HuH-7.5 (cell line): ENCODE results near the gene ADGRL1.
"Not testable (repeated sequence)": the region's sequence is repeated elsewhere in the genome, so short reads cannot be mapped to it uniquely, and the experiment has no call there.

Experiments
- DNase-seq: peaks from one replicate; pipeline ENCODE4 v3.0.0; 2011; ENCODE audit warnings: low spot score

Gene ADGRL1

DNA sequence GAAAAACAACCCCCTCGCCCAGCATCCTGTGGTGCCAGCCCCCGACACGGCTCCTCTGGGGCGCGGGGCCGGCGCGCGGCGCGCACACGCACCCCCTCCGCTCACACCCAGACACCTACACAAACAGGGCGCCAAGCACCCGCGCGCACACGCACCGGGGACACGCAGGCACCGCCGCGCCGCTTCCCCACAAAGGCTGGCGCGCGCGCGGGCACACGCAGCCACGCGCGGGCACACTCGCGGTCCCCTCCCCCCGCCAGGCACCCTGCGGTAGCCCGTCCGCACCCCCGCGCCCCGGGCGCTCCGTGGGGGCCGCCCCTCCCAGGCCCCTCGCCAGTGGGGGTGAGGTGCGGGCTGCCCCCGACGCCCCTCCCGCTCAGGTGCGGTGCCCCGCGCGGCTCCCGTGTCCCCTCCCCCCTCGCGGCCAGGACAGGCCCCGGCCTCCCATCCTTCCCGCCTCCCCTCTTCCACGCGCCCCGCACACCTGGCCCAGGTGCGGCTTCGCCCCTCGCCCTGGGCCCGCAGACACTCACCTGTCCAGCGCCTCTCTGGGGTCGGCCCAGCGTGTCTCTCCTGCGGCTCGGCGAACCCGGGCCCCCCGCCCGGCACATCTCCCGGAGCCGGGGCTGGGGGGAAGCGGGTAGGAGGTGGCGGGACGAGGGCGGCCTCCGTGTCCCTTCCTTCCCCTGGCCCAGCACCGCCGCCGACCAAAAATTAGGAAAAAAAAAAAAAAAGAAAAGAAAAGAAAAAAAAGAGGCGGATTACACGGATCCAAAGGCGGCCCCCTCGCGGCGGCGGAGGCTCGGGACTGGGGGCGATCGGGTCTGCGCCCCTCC, at the start of gene ADGRL1:
TSS of gene ADGRL1 (minus strand) at position 718 of the 836 bp plus-strand sequence. CDS start 22,567 bp downstream, outside the sequence.
- not testable (repeated sequence) for DNase-seq

DNA sequence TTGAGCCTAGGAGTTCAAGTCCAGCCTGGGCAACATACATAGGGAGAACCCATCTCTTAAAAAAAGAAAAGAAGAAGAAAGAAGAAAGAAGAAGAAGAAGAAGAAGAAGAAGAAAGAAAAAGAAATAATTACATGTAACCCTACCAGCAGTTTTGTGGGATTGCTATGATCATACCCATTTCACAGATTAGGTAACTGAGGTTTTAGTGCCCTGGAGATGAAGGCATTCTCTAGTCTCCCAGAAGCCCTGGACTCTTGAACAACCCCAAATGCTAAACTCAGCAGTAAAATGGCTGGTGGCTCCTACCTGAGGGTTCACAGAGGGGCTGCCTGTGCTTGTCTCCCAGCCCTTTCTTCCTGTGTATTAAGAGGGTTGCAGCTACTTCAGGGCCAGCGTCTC, 49.3 kb upstream of the ADGRL1 start:
- DNase-seq = not testable (repeated sequence)

DNA sequence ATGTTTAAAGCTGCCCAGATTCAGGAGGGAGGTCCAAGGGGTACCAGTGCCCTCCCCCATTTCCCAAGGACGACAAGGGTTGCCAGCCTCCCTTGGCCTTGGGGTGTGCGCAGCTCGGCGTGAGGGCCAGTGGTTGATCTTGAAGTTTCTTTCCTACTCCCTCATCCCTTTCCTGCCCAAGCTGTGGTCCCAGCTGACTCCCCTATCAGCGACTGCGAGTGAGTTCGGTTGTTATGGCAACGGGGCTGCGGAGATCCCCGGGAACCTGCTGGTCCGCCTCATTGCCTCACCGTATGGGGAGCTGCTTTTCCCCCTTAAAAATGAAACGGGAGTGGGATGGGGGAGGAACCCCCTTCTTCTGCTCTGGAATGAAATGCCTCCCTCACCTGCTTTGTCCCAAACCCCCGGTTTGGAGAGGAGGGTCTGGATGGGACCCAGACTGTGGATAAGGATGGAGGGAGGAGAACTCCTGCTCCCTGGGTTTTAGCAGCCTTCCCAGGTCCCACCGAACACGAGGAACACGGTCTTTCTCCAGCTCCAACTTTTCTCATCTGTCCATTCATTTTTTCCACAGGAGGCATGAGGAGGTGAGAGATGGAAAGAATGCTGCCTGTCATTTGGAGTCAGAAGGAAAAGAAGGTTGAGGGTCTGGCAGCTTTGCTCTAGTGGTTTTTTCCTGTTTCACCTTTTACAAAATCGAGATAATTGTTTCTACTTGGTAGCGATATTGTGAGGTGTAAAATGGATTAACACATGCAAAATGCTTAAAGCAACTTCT, 48.0 kb upstream of the ADGRL1 start:
- DNase-seq = not testable (repeated sequence)

DNA sequence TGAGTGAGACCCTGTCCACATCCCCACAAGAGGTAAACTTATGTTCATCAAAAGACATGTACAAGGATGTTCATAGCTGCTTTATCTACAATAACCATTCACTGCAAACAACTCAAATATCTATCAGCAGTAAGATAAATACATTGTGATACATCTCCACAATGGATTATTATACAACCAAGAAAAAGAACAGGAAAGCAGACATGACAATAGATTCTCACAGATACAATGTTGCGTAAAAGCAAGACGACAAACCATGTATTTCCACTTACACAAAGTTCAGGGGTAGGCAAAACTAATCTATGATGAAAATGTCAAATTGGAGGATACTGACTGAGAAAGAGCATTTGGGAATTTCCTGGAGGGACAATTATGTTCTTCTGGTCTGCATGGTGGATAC, 46.2 kb upstream of the ADGRL1 start:
- DNase-seq = not testable (repeated sequence)

DNA sequence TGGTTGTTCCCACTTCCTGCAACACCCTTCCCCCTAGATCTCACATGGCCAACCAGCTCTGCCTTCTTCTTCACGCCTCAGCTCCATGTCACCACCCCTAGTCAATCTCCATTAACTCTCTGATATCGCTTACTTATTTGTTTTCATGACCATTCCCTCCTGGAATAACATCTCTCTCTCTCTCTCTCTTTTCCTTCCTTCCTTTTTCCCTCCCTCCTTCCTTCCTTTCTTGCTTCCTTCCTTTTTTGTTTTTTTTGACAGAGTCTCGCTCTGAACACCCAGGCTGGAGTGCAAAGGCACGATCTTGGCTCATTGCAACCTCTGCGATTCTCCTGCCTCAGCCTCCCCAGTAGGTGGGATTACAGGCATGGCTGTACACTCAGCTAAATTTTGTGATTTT, 44.9 kb upstream of the ADGRL1 start:
- no peak for DNase-seq

DNA sequence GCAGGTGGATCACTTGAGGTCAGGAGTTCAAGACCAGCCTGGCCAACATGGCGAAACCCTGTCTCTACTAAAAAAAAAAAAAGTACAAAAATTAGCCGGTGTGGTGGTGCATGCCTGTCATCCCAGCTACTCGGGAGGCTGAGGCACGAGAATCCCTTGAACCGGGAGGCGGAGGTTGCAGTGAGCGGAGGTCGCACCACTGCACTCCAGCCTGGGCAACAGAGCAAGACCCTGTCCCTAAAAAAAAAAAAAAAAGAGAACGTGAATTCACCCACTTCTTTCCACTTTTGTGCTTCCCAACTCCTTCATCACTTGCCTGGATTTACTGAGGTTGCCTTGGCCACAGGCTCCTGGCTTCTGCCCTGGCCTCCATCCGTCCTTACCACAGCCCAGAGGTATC, 44.3 kb upstream of the ADGRL1 start:
- not testable (repeated sequence) for DNase-seq

DNA sequence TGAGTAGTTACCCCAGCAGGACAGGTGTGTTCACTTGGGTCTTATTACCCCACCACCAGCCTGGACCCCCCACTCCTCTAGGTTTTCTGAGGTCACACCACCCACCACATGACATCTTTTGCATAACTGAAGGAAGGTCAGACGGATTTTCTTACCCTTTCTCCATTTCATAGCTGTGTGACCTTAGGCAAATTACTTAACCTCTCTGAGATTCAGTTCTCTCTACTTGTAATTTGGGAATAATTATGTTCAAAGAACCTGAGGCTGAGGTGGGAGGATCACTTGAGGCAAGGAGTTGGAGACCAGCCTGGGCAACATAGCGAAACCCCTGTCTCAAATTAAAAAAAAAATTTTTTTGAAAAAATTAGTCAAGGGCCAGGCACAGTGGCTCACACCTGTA, 43.9 kb upstream of the ADGRL1 start:
- not testable (repeated sequence) for DNase-seq

DNA sequence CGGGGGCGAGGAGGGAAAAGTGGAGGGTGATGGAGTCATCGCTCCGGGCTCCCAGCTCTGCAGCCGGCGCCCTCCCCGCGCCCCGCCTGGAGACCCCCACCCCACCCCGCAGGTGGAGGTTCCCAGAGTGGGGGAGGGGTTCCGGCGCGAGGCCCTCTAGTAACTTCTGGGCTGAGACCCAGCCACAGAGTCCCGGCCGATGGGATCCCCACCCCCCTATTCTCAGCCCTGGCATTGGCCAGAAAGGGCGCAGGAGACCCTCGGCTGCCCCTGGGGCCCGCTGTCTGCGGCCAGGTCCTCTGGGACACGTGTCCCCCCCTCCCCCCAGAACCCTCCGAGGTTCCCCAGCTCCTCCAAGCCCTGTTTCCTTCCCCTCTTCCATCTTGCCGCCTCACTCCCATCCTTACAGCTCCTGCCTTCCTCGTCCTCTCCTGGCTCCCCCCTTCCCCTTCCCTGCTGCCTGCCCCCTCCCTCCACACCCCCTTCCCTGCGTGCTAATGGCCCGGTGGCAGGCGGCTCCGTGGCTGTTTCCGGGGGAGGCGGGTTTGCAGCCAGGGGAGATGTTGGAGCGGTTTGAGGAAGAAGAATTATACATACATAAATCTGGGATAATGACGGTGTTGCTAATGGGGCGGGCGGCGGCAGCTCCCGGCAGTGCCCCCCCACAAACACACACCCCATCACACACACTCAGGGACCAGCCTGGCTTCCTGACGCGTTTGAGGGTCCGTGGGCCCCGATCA, 43.2 kb upstream of the ADGRL1 start:
- DNase-seq = not testable (repeated sequence)

DNA sequence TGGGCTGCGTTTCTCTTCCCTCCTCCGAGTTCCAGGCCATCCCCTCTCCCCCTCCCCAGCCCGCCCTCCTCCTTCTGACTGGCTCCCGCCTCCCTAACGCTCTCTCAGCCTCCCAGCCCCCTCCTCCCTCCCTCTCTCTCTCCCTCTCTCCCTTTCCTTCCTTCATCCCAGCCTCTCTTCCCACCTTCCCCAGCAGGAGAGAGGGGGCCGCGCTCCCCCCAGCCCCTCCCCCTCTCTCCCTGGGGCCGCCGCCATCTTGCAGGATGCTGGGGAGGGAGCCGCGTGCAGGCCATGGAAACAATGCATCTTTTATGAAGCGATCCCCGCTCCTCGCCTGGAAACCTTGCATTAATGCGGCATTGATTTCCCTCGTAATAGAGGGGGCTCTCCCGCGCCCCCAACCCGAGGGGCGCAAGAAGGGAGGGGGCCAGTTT, 42.6 kb upstream of the ADGRL1 start:
- DNase-seq = no peak

DNA sequence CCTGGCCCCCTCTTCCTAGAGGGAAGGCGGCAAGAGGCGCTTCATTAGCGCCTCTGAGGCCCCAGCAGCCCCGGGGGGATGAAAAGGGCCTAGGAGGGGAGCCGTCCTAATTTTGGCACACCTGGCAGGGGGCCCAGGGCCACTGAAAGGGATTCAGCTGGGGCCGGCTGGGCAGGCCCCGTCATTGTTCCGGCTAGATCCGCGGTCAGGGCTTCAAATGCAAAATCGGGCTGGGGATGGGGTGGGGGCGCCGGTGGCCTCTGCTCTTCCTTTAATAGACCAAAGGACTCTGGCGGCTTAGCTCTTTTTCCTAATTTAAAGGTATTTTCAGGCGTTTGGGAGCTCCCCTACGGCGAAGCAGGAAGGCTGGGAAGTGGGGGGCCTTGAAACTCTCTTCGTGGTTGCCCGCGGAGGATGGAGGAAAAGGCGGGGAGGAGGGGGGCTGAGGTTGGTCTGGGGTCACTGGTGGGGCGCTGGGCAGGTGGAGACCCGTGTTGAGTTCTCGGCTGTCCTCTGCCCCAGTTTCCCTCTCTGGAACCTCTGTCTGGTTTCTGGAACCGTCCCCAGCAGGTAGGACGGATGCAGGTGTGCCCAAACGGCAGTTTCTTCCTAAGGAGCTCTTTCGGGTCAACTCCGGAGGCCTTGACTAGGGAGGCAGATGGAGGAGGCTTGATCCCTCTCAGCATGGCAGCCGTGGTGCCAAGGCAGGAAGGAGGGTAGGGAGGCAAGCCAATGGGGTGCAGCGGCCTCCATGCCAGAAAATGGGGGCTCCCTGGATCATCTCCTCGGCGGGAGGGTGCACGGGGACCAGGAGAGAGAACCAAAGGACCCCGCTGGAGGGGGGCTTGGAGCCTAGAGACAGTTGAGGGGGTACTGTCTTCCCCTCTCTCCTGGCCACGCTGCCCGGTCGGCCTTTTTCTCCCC, 41.8 kb upstream of the ADGRL1 start:
- DNase-seq = not testable (repeated sequence)

DNA sequence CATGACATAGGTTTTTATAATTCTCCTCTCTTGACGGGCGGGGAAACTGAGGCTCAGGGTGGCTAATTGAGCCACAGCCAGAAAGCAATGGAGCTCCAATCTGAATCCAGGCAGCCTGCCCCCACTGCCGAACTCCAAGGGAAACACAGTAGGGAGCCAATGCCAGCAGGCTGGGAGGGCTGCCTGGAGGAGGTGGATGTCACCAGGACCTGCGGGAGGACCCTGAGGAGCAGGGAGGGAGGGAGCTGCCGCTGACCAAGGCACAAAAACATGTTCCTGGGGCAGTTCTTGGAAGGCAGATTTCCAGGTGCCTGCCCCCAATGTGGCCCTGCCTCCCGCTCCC, 41.2 kb upstream of the ADGRL1 start:
- DNase-seq = not testable (repeated sequence)

DNA sequence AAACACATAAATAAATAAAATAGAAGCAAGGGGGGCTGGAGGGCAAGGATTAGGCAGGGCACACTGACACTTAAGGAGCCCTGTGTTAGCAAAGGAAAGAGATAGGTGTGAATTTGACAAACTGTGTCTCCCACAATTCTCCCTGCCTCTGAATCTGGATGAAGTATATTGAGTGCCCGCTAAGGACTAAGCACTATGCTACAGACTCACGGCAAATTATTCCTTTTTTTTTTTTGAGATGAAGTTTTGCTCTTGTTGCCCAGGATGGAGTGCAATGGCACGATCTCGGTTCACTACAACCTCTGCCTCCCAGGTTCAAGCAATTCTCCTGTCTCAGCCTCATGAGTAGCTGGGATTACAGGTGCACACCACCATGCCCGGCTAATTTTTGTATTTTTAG, 38.4 kb upstream of the ADGRL1 start:
- not testable (repeated sequence) for DNase-seq

DNA sequence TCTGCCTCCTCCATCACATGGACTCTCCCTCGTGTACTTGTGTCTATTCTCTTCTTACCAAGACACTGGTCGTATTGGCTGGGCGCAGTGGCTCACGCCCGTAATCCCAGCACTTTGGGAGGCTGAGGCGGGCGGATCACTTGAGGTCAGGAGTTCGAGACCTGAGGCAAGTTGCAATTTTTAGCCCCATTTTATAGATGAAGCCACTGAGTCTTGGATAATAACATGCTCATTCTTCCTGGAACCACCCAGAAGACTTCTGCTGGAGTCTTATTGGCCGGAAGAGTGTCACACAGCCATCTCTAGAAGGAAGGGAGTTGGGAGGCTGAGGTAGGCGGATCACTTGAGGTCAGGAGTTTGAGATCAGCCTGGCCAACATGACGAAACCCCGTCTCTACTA, 37.7 kb upstream of the ADGRL1 start:
- DNase-seq = not testable (repeated sequence)

DNA sequence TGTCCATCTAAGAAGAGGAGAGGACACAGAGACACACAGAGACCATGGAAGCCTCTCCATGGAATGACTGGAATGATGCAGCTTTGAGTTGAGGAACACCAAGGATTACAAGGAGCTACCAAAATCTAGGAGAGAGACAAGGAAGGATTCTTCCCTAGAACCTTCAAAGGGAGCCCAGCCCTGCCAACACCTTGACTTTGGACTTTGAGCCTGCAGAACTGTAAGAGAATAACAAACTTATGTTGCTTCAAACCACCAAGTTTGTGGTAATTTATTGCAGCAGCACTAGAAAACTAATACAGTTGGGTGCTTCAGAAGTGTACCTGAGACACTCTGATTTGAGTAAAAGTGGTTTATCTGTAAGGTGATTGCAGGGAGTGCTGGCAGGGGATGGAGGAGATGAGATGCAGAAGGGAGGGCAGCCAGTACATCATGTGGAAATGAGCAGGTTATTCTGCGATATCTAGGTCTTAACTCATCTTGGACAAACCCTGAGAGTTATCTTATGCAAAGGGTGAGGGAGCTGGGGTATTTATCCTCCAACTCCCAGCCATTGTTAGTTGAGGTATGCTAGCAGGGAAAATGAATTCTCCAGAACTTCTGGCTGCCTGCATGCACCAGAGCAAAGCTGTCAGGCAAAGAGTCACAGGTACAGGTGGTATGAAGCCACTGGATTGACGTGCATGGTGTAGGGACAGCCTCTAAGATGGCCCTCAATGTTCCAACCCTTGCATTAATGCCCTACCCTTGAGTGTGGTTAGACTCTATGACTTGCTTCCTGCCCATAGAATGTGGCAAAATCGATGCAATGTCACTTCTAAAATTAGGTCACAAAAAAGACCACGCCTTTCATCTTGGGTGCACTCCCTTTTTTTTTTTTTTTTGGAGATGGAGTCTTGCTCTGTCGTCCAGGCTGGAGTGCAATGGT, 31.3 kb upstream of the ADGRL1 start:
- DNase-seq = no peak

DNA sequence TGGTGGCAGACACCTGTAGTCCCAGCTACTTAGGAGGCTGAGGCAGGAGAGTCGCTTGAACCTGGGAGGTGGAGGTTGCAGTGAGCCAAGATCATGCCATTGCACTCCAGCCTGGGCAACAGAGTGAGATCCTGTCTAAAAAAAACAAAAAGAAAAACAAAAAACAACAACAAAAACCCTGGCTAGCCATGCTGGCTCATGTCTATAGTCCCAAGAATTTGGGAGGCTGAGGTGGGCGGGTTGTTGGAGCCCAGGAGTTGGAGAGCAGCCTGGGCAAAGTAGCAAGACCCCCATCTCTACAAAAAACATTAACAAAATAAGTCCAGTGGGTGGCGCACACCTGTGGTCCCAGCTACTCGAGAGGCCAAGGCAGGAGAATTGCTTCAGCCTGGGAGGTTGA, 27.0 kb upstream of the ADGRL1 start:
- not testable (repeated sequence) for DNase-seq

DNA sequence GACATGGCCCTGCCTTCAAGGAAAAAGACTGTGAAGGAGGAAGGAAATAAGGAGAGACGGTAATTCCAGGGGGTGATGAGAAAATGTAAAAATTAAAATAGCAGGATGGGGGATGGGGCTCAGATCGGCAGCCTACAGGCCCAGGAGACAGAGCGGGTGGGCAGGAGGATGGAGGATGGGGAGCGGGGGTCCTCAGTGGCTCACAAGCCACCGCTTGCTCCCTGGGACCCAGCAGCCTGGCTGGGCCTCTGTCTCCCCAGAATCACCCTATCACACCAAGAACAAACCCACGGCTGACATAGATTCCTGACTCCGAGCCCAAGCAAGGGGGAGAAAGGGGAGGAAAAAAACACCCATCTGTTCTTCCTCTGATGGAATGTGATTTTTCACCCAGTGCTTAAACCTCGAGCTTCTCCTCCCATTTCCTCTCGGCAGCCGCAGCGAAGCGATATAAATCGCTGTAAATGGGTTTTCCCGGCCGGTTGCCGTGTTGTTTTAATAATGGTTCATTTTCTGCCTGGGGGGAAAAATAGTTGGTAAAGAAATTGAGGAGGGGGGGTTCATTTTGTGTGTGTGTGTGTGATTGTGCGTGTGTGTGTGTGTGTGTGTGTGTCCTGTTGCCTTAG, 22.6 kb upstream of the ADGRL1 start:
- not testable (repeated sequence) for DNase-seq

DNA sequence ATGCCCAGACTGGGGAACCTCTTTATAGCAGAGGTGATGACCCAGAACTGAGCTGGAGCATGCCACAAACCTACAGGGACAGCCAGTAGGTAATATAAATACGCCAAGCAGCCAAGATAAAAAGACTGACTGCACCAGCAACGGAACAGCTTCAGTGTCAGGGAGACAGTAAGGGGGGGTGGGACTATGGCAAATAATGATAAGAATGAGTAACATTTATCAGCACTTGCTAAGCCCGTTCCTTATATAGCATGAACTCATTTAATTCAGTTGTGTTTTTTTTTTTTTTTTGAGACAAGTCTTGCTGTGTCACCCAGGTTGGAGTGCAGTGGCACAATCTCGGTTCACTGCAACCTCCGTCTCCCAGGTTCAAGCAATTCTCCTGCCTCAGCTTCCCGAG, 20.5 kb upstream of the ADGRL1 start:
- DNase-seq = not testable (repeated sequence)

DNA sequence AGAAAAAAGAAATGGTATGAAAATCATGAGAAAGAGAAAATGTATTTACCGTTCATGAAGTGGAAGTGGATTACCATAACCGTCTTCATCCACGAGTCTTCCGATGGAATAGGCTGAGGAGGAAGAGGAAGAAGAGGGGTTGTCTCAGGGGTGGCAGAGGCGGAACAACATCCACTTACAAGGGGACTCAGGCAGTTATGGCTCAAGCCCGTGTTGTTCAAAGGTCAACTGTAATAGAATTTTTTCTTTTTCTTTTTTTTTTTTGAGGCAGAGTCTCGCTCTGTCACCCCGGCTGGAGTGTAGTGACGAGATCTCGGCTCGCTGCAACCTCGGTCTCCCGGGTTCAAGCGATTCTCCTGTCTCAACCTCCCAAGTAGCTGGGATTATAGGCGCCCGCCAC, 16.9 kb upstream of the ADGRL1 start:
- DNase-seq = no peak

DNA sequence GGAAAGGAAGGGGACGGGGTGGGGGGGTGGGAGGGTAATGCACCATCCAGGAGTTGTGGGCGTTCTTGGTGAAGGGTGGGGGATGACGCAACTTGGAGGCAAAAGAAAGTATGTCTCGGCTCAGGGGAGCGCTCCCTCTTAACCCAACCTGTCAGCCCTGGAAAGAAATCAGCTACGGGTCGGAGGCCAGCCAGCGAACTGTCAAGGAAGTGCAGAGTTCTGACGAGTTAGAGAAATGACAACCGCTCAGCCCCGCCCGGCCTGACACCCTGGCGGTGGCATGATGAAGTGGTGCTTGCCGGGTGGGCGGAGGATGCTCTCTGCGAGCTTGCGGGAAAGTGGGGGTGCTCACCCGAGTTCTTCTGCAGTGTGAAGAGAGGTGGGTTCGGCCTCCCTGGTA, 15.4 kb upstream of the ADGRL1 start:
- DNase-seq = not testable (repeated sequence)
